A549 (cell line): ENCODE results near the gene GSTO1. TPM values are rescaled to one million over a fixed set of nuclear protein-coding genes. Genes with fewer than 3 reads are reported as not detected.

ENCODE experiments used
- ATAC-seq, 2 experiments: fragments of 200-7000 bp in 1 of 2; fragments of >200 bp in 1 of 2; cut with Nextera tagmentation in 1 of 2; cut with Tn5 transposase in 1 of 2; 3 replicates each; pipeline versions ENCODE4 v1.8.0 to v1.9.1; 2018 to 2020; ENCODE audit warnings: mild to moderate bottlenecking in 1 of 2, moderate library complexity in 1 of 2
- CTCF ChIA-PET: fragments of 300-600 bp; sonication (Branson Sonifier 250); formaldehyde crosslinking; extraction: SDS; loops from one replicate; lab custom pipeline; 2021; ENCODE audit warnings: antibody characterized with exemption, inconsistent platforms; lab: Yijun Ruan, JAX
- POLR2A ChIA-PET: fragments of 350-600 bp; formaldehyde crosslinking; extraction: SDS; loops from one replicate; lab custom pipeline; 2021; ENCODE audit warnings: antibody characterized with exemption, inconsistent platforms; lab: Yijun Ruan, JAX
- DNase-seq, 2 experiments: peaks; one replicate each; pipeline versions ENCODE4 v3.0.0 to v3.0.0-alpha.2; 2011 to 2016; ENCODE audit warnings: low read depth in 1 of 2, low spot score in 1 of 2
- FAIRE-seq: peaks from 2 replicates; lab custom pipeline; 2011; peaks lifted over from hg19 to GRCh38; lab: Jason Lieb, UNC
- H3K27ac ChIP-seq, 2 experiments: fragments of >200 bp; sonication (Bioruptor Twin); formaldehyde crosslinking; 3 replicates each; pipeline ENCODE4 v1.5.1; 2016 to 2017
- H3K4me1 ChIP-seq: fragments of >200 bp; sonication (Bioruptor Twin); formaldehyde crosslinking; 3 replicates; pipeline ENCODE4 v1.6.1; 2016
- H3K4me2 ChIP-seq: fragments of >200 bp; sonication (Bioruptor Twin); formaldehyde crosslinking; 3 replicates; pipeline ENCODE4 v1.6.1; 2016
- H3K4me3 ChIP-seq: fragments of >200 bp; sonication (Bioruptor Twin); formaldehyde crosslinking; 3 replicates; pipeline ENCODE4 v1.5.1; 2016
- H3K9me3 ChIP-seq: fragments of >200 bp; sonication (Bioruptor Twin); formaldehyde crosslinking; 3 replicates; pipeline ENCODE4 v1.6.1; 2016
- CBX8 ChIP-seq: fragments of 200-600 bp; sonication (generic); IDR thresholded peaks from 2 replicates; pipeline ENCODE4 v1.6.1; 2016
- CHD2 ChIP-seq: fragments of 150-350 bp; IDR thresholded peaks from 2 replicates; pipeline ENCODE4 v1.6.1; 2014; ENCODE audit warnings: low read length; ENCODE audit not compliant: partially characterized antibody
- CHD4 ChIP-seq: fragments of 200-600 bp; sonication (generic); IDR thresholded peaks from 2 replicates; pipeline ENCODE4 v1.6.1; 2016; ENCODE audit warnings: antibody characterized with exemption, mild to moderate bottlenecking, borderline replicate concordance
- EHF ChIP-seq: fragments of 250-450 bp; sonication (Bioruptor Pico); IDR thresholded peaks from 2 replicates; pipeline ENCODE4 v1.5.0; 2020; ENCODE audit warnings: mild to moderate bottlenecking
- ESRRA ChIP-seq: fragments of 150-350 bp; IDR thresholded peaks from 2 replicates; pipeline ENCODE4 v1.6.1; 2014; ENCODE audit warnings: mild to moderate bottlenecking, low read length, borderline replicate concordance
- GATA3 ChIP-seq: IDR thresholded peaks from 2 replicates; pipeline ENCODE4 v1.6.1; 2012; ENCODE audit warnings: borderline replicate concordance
- HDAC2 ChIP-seq: fragments of 200-600 bp; sonication (generic); IDR thresholded peaks from 2 replicates; pipeline ENCODE4 v1.6.1; 2016
- HEYL ChIP-seq: fragments of 250-450 bp; sonication (Bioruptor Pico); IDR thresholded peaks from 2 replicates; pipeline ENCODE4 v1.8.0; 2021; ENCODE audit warnings: mild to moderate bottlenecking, moderate library complexity
- HOXB13 ChIP-seq: fragments of 250-450 bp; sonication (Bioruptor Pico); IDR thresholded peaks from 2 replicates; pipeline ENCODE4 v1.5.0; 2020; ENCODE audit warnings: low read depth, mild to moderate bottlenecking, moderate library complexity
- HOXB5 ChIP-seq: fragments of 250-450 bp; sonication (Bioruptor Pico); IDR thresholded peaks from 2 replicates; pipeline ENCODE4 v1.5.0; 2020; ENCODE audit warnings: mild to moderate bottlenecking, moderate library complexity
- MYC ChIP-seq: IDR thresholded peaks from 2 replicates; pipeline ENCODE4 v1.6.1; 2012; ENCODE audit warnings: mild to moderate bottlenecking, inconsistent platforms, low read length, improper control_type of control experiment, borderline replicate concordance
- PHF8 ChIP-seq: fragments of 200-600 bp; sonication (generic); IDR thresholded peaks from 2 replicates; pipeline ENCODE4 v1.6.1; 2016; ENCODE audit warnings: low read depth, mild to moderate bottlenecking, antibody characterized with exemption, moderate library complexity, borderline replicate concordance
- POLR2AphosphoS2 ChIP-seq: conservative IDR thresholded peaks from 2 replicates; pipeline ENCODE4 v1.6.1; 2012; ENCODE audit warnings: low read length, improper control_type of control experiment, inconsistent platforms
- RCOR1 ChIP-seq: fragments of 150-350 bp; IDR thresholded peaks from 2 replicates; pipeline ENCODE4 v1.6.1; 2014; ENCODE audit warnings: antibody characterized with exemption, low read length, low read depth
- RNF2 ChIP-seq: fragments of 200-600 bp; sonication (generic); IDR thresholded peaks from 2 replicates; pipeline ENCODE4 v1.6.1; 2016; ENCODE audit warnings: low read depth, mild to moderate bottlenecking, antibody characterized with exemption, moderate library complexity, borderline replicate concordance
- SMC3 ChIP-seq: fragments of >200 bp; sonication (Bioruptor Twin); formaldehyde crosslinking; IDR thresholded peaks from 3 replicates; pipeline ENCODE4 v1.6.1; 2018; ENCODE audit warnings: inconsistent platforms
- TP53 ChIP-seq: fragments of 250-450 bp; sonication (Bioruptor Pico); IDR thresholded peaks from 2 replicates; pipeline ENCODE4 v1.5.0; 2021; ENCODE audit warnings: mild to moderate bottlenecking, moderate library complexity
- WGBS: methylation state at CpG from one replicate; pipeline ENCODE4 v1.1.6; 2017; ENCODE audit errors: missing lambda C conversion rate; 5-methylcytosine and 5-hydroxymethylcytosine counted together
- polyA plus RNA-seq, 4 experiments: library from polyadenylated mRNA; depleted of rRNA in 3 of 4; stranded (reverse); fragments of >200 nt; fragmentation: RNase III in 1 of 4; extraction: RNeasy Plus Mini Kit Qiagen cat#74134 plus additional on column Dnase treatment in 1 of 4; gene quantifications; 2 replicates in 3 of 4; 3 replicates in 1 of 4; pipeline ENCODE4 v1.2.3, GENCODE V29; 2011 to 2017
- TF ChIP-seq, protein P1 (sequence below): fragments of >200 bp; sonication (Bioruptor Twin); formaldehyde crosslinking; IDR thresholded peaks from 3 replicates; pipeline ENCODE4 v1.5.1; 2016
- TF ChIP-seq, protein P2 (sequence below): IDR thresholded peaks from 2 replicates; pipeline ENCODE4 v1.6.1; 2012
- TF ChIP-seq, protein P3 (sequence below): IDR thresholded peaks from 2 replicates; pipeline ENCODE4 v1.6.1; 2012
- TF ChIP-seq, protein P4 (sequence below): fragments of 200-600 bp; sonication (generic); IDR thresholded peaks from 2 replicates; pipeline ENCODE4 v1.6.1; 2016; ENCODE audit warnings: antibody characterized with exemption, mild to moderate bottlenecking, moderate library complexity

Gene GSTO1
- polyA plus RNA-seq, 2 of the 4 experiments (the other 2 are of a cell fraction), result 163 to 204 TPM

DNA sequence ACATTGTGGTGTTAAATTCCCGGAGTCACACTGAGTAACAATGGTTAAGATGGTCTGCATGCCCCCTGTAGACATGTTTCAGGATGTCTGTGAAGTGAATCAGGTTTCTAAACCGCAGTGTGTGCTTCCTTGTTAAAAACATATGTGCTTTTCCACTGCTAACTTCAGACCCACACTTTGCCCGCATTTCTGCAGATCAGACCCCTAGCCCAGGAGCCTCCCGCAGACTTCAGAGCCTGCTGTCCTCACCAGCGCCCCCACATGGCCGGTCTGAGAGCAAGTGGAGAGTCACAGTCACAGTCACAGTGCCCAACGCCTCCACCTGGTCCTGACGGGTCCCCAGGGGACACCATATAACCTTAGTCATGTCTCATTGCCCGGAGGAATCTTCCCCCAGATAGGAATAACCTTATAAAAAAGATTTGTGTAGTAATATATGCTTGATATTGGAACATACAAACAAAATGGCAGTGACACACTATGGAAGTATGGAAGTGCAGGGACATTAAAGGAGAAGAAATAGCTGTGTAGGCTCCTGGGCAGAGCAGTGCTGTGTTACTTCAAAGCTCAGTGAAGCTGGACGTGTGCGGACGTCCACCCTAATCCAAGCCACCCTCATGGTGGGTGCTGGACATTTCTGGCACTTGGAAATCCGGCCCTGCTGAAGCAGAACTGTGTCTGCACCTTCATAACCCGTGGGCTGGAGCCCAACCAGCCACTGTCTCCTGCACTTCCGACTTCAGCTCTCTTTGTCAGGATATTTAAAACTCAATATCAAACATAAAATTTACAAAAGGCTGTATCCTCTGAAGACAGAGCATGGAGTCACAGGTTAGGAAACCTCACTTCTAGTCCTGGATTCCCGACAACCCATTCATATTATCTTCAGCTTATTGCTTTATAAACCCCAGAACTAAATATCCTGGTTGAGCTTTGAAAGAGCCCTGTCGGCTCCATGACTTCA, 43.3 kb downstream of the GSTO1 start:
- ATAC-seq, result peak in 1 of 2 experiments; percentile 60; a peak in 3 of 6 replicates
- ChIA-PET CTCF (interaction anchor here (0.8 to 12.7 kb wide), 9 partner anchors 14 to 323 kb away, joined by 3 to 339 read pairs (median 14); partner anchors contain the start of genes CFAP58 and ITPRIP), POLR2A (no interaction called here)
- H3K4me3 ChIP-seq, result no peak overlapping the region
- no peak overlapping the region for H3K27ac ChIP-seq
- no peaks in the 10 kb centered on the region for H3K9me3 ChIP-seq
- H3K4me1 ChIP-seq, result peaks cover 7% of the 10 kb centered on the region; the same call in 1 of the 3 replicates
- H3K4me2 ChIP-seq, result no peak overlapping the region
- no peak for FAIRE-seq
- 52% methylated on average over 17 of the region's 17 CpGs for WGBS
- no peak for TF ChIP-seq CHD2
- no peak for TF ChIP-seq HEYL (CRISPR knock-in tag)
- TF ChIP-seq, protein P1, sequence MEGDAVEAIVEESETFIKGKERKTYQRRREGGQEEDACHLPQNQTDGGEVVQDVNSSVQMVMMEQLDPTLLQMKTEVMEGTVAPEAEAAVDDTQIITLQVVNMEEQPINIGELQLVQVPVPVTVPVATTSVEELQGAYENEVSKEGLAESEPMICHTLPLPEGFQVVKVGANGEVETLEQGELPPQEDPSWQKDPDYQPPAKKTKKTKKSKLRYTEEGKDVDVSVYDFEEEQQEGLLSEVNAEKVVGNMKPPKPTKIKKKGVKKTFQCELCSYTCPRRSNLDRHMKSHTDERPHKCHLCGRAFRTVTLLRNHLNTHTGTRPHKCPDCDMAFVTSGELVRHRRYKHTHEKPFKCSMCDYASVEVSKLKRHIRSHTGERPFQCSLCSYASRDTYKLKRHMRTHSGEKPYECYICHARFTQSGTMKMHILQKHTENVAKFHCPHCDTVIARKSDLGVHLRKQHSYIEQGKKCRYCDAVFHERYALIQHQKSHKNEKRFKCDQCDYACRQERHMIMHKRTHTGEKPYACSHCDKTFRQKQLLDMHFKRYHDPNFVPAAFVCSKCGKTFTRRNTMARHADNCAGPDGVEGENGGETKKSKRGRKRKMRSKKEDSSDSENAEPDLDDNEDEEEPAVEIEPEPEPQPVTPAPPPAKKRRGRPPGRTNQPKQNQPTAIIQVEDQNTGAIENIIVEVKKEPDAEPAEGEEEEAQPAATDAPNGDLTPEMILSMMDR, result peak; percentile 18; the same call in 2 of the 3 replicates
- DNase-seq, result peak in 1 of 2 experiments; percentile 24

DNA sequence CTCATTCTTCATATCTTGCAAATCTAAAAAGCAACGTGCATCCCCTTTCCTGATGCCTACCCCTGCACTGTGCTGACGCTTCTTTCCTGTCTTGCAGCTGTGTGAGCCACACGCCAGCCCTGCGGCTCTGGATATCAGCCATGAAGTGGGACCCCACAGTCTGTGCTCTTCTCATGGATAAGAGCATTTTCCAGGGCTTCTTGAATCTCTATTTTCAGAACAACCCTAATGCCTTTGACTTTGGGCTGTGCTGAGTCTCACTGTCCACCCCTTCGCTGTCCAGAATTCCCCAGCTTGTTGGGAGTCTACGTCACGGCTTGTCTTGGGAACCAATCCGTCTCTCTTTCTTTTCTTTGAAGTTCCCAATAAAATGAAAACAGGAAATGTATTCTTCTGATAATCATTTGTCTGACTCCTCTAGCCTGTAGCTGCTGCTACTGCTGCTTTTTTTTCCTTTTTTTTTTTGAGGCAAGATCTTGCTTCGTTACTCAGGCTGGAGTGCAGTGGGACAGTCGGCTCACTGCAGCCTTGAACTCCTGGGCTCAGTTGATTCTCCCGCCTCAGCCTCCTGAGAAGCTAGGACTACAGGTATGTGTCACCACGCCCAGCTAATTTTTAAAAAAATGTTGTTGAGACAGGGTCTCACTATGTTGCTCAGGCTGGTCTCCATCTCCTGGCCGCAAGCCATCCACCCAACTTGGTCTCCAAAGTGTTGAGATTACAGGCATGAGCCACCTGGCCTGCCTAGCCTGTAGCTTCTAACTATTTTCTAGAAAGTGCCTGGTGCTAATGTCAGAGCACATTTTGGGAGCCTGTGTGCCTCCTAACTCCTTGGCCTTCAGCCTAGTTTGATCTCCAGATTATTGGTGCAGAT, 44.6 kb downstream of the GSTO1 start:
- Histone ChIP-seq H3K9me3 (no peaks in the 10 kb centered on the region), H3K4me1 (peaks cover 7% of the 10 kb centered on the region; the same call in 1 of the 3 replicates), H3K4me3 (no peak overlapping the region), H3K4me2 (no peak overlapping the region), H3K27ac (peak overlapping the region; percentile 7 to 9; a peak in 2 of 6 replicates)
- ATAC-seq (no peak), DNase-seq (no peak), FAIRE-seq (no peak)
- CTCF ChIA-PET, result interaction anchor here (0.6 to 3.9 kb wide), 11 partner anchors 8 to 348 kb away, joined by 3 to 36 read pairs (median 6); partner anchors contain the start of genes CFAP58 and ITPRIP
- POLR2A ChIA-PET, result no interaction called here
- WGBS, result 74% methylated on average over 13 of the region's 13 CpGs
- TF ChIP-seq CBX8 (no peak), HDAC2 (no peak), RNF2 (no peak), RCOR1 (no peak), SMC3 (no peak), HOXB13 (no peak), ESRRA (no peak), PHF8 (no peak), MYC (no peak), CHD4 (no peak), GATA3 (no peak), CHD2 (no peak), TP53 (no peak)
- TF ChIP-seq, protein P2, sequence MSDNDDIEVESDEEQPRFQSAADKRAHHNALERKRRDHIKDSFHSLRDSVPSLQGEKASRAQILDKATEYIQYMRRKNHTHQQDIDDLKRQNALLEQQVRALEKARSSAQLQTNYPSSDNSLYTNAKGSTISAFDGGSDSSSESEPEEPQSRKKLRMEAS, result no peak

DNA sequence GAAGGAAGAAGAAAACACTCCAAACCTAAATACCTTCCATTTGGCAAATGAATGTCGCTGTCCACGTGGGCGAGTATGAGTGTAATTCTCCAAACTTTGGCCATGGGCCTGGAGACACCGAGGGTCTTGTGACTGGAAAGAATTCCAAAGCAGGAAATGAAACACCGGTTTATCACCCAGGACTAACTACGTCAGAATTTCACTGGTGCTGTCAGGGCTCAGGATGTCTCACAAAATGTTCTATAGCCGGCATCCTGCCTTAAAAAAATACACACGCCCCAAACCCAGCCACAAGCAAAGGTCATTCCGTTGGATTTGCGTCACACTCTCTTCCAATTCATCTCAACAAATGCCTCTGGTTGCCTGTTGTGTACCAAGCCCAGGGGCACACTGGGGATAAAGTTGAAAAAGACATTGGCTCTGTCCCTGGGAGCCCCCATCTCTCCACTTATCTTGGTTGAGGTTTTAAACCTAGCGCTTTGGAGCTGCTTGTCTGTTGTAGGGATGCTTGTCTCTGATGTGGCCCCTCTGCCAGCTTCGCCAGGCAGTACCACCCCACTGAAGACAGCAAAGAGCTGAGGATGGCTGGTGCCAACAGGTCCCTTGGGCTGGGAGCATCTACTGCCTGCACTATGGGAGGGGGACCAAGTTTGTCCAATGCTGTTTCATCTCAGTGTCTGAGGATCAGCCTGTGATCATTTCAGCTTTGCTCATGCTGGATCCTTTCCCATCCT, 45.5 kb downstream of the GSTO1 start:
- Histone ChIP-seq H3K9me3 (no peaks in the 10 kb centered on the region), H3K4me1 (peaks cover 7% of the 10 kb centered on the region; the same call in 1 of the 3 replicates), H3K4me3 (no peak overlapping the region), H3K4me2 (peak overlapping the region; percentile 15; the same call in 1 of the 3 replicates), H3K27ac (peak overlapping the region; percentile 14 to 45; a peak in 3 of 6 replicates)
- WGBS, result 76% methylated on average over 12 of the region's 12 CpGs
- DNase-seq (peak in 1 of 2 experiments; percentile 24), ATAC-seq (peak; percentile 10 to 11; a peak in 2 of 6 replicates), FAIRE-seq (no peak)
- POLR2A ChIA-PET, result no interaction called here
- CTCF ChIA-PET, result interaction anchor here (0.7 to 3.9 kb wide), 7 partner anchors 9 to 320 kb away, joined by 3 to 36 read pairs (median 15); partner anchors contain the start of genes CFAP58 and ITPRIP
- no peak for TF ChIP-seq EHF (CRISPR knock-in tag)
- TF ChIP-seq HOXB5, result no peak
- TF ChIP-seq, protein P3, sequence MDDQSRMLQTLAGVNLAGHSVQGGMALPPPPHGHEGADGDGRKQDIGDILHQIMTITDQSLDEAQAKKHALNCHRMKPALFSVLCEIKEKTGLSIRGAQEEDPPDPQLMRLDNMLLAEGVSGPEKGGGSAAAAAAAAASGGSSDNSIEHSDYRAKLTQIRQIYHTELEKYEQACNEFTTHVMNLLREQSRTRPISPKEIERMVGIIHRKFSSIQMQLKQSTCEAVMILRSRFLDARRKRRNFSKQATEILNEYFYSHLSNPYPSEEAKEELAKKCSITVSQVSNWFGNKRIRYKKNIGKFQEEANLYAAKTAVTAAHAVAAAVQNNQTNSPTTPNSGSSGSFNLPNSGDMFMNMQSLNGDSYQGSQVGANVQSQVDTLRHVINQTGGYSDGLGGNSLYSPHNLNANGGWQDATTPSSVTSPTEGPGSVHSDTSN, result no peak
- no peak for TF ChIP-seq POLR2AphosphoS2
- no peak for TF ChIP-seq CBX8
- TF ChIP-seq ESRRA, result no peak
- TF ChIP-seq, protein P4, sequence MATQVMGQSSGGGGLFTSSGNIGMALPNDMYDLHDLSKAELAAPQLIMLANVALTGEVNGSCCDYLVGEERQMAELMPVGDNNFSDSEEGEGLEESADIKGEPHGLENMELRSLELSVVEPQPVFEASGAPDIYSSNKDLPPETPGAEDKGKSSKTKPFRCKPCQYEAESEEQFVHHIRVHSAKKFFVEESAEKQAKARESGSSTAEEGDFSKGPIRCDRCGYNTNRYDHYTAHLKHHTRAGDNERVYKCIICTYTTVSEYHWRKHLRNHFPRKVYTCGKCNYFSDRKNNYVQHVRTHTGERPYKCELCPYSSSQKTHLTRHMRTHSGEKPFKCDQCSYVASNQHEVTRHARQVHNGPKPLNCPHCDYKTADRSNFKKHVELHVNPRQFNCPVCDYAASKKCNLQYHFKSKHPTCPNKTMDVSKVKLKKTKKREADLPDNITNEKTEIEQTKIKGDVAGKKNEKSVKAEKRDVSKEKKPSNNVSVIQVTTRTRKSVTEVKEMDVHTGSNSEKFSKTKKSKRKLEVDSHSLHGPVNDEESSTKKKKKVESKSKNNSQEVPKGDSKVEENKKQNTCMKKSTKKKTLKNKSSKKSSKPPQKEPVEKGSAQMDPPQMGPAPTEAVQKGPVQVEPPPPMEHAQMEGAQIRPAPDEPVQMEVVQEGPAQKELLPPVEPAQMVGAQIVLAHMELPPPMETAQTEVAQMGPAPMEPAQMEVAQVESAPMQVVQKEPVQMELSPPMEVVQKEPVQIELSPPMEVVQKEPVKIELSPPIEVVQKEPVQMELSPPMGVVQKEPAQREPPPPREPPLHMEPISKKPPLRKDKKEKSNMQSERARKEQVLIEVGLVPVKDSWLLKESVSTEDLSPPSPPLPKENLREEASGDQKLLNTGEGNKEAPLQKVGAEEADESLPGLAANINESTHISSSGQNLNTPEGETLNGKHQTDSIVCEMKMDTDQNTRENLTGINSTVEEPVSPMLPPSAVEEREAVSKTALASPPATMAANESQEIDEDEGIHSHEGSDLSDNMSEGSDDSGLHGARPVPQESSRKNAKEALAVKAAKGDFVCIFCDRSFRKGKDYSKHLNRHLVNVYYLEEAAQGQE, result no peak
- TF ChIP-seq RCOR1, result no peak
